Motor neuron (in vitro differentiated cells): ENCODE data around the gene FGFBP1. TPM values are rescaled to one million over a fixed set of nuclear protein-coding genes. Genes with fewer than 3 reads are reported as not detected.

Source experiments
- ATAC-seq, 8 experiments: fragments of 200-7000 bp; cut with Tn5 transposase; replicated peaks in 6 of 8; 2 replicates each; pipeline ENCODE4 v1.8.0; 2021; ENCODE audit warnings: mild to moderate bottlenecking in 8 of 8, moderate library complexity in 8 of 8
- H3K27ac ChIP-seq, 2 donors: fragments of 250-450 bp; sonication (Bioruptor Pico); 2 replicates each; pipeline ENCODE4 v1.9.0; 2021; ENCODE audit warnings: antibody characterized with exemption in 2 of 2, mild to moderate bottlenecking in 2 of 2, moderate library complexity in 1 of 2
- H3K4me1 ChIP-seq, 2 donors: fragments of 250-450 bp; sonication (Bioruptor Pico); replicated peaks in 1 of 2; 2 replicates each; pipeline ENCODE4 v1.6.1; 2021; ENCODE audit warnings: antibody characterized with exemption in 2 of 2, mild to moderate bottlenecking in 2 of 2, moderate library complexity in 1 of 2
- H3K4me3 ChIP-seq, 5 donors: fragments of 250-450 bp; sonication (Bioruptor Pico); 2 replicates each; pipeline ENCODE4 v1.9.0; 2021; ENCODE audit warnings: antibody characterized with exemption in 5 of 5, mild to moderate bottlenecking in 5 of 5, moderate library complexity in 4 of 5
- WGBS, 10 experiments: fragments of 450-650 bp; shearing (Covaris generic); methylation state at CpG; one replicate each; pipeline ENCODE4 v1.0.0; 2022; 5-methylcytosine and 5-hydroxymethylcytosine counted together
- in situ Hi-C, 9 experiments: fragments of 400-800 bp; cut with MboI; loops; one replicate each; pipeline ENCODE4 v1.15.0; 2021; ENCODE audit warnings: low sequenced_read_pairs in 9 of 9, low pct_unique_long_range_greater_than_20kb in 2 of 9; ENCODE audit not compliant: unreplicated experiment in 9 of 9
- total RNA-seq, 8 experiments: library from RNA; unstranded; fragments of 300-600 nt; gene quantifications; 2 replicates each; pipeline versions ENCODE4 v1.2.3 to v1.2.4, GENCODE V29; 2022

Gene FGFBP1
- total RNA-seq, 8 experiments from 2014 or later, result 0.14 to 10.7 (median 1.2) TPM; not detected in 4

DNA sequence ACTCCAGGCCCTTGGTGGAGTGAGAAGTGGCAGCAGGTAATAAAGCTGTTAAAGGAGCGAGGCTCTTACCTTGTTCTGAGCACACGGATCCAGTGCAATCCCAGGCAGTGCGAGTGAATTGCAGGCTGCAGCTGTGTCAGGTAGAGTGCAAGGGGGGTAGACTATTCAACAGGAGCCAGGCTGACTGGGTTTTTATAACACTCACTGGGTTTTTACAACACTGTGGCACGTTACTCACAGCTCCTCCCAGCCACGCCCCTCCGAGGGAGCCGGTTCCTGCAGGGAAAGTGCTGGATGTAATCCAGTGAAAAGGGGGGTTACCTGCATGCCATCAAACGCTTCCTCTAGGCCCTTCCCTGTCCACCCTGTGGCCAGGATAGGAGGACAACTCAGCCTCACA lies 358 bp downstream of the FGFBP1 start:
- no peak overlapping the region for H3K27ac ChIP-seq
- peak in 2 of 8 experiments; percentile 40 to 43 for ATAC-seq
- 25 to 76% (median 57%) methylated on average over 1 to 4 of the region's 8 CpGs; no CpG with 5 or more reads in 6 of the 10 experiments for WGBS, 10 experiments
- no peak overlapping the region for H3K4me3 ChIP-seq
- in situ Hi-C loops, result no loop called here
- no peaks in the 10 kb centered on the region for H3K4me1 ChIP-seq

DNA sequence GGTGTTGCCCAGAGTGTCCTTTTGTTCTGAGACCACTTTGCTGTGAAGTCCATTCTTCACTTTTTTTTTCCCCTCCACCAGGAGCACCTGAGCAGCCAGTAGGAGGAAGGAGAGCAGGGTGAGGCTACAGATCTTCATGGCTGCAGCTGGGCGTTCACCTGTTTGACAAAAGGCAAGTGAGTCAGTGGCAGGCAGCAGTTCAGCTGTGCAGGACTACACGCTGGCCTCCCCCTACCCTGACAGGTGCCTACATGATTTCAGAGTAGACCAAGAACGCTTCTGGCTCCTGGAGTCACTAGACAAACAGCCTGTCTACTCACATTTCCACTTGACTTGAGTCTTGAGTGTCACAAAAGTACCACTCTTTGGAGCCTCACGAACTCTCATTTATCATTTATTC lies 2.0 kb downstream of the FGFBP1 start:
- WGBS, 10 experiments, result 20 to 100% (median 73%) methylated on average over 1 to 4 of the region's 4 CpGs; no CpG with 5 or more reads in 3 of the 10 experiments

DNA sequence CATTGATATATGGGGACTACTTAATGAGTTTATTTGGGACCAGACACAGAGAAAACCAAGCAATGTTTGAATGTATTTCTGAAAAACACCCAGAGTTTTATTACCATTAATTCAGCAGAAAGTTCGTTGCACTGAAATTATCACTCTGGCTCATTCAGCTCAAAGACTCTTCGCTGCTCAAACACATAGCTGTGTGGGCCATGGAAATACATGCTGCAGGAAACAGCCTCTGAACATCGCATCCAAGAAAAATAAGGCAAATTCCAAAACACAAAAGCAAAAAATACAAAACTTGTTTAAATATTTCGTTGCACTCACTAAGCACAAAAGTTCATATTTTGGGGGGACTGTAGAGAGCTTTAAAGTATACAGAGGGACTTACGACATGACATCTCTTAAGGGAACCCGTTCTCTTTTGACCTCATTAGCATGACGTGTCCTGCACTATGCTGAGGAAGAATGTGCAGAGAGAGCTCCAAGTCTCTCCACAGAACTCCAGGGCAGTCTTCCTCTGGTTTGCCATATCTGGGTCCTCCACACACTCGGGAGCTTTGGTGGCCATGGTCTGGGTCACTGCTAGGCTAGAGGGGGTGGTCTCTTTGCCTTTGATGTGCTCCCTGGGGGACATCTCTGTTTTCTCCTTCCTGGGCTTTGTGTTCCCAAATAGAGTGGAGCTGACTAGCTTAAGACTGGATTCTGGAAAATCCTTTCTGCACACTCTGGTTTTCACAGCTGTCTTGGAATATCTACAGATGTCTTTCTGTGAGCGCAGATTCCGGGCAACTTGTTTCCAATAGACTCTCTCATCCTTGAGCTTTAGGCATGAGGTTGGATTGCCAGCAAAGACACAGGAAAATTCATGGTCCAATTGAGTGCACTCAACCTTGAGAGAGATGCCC lies 2.8 kb downstream of the FGFBP1 start:
- Histone ChIP-seq H3K4me3 (no peak overlapping the region), H3K27ac (no peak overlapping the region), H3K4me1 (no peaks in the 10 kb centered on the region)
- 41 to 100% (median 78%) methylated on average over 3 to 10 of the region's 10 CpGs; no CpG with 5 or more reads in 2 of the 10 experiments for WGBS, 10 experiments
- ATAC-seq, result no peak
- in situ Hi-C loops, result no loop called here

More for the DNA sequence above, 2.0 kb downstream of the FGFBP1 start:
- no peak overlapping the region for H3K27ac ChIP-seq
- H3K4me1 ChIP-seq, result no peaks in the 10 kb centered on the region
- in situ Hi-C loops, result no loop called here
- ATAC-seq, result no peak
- no peak overlapping the region for H3K4me3 ChIP-seq

DNA sequence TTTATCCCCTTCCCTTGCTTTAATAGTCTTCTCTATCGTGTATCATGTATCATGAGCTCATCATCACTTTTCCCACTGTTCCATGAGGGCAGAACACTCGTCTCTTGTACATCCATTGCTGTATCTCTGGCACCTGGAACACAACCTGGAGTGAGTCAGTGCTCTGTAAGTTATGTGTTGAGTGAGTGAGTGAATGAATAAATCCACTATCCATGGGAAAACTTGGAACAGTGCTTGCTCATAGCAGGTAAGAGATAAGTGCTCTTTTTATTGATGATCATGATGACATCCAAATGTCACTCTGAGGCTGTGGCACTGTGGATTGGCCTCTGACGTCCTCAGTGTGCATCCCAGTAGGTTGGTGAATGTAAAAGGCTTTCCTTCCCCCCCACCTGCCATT lies 4.3 kb downstream of the FGFBP1 start:
- H3K4me3 ChIP-seq, result no peak overlapping the region
- in situ Hi-C loops, result no loop called here
- 0 to 57% (median 32%) methylated on average over 1 to 3 of the region's 3 CpGs; no CpG with 5 or more reads in 2 of the 10 experiments for WGBS, 10 experiments
- no peak for ATAC-seq
- no peak overlapping the region for H3K27ac ChIP-seq
- H3K4me1 ChIP-seq, result no peaks in the 10 kb centered on the region

DNA sequence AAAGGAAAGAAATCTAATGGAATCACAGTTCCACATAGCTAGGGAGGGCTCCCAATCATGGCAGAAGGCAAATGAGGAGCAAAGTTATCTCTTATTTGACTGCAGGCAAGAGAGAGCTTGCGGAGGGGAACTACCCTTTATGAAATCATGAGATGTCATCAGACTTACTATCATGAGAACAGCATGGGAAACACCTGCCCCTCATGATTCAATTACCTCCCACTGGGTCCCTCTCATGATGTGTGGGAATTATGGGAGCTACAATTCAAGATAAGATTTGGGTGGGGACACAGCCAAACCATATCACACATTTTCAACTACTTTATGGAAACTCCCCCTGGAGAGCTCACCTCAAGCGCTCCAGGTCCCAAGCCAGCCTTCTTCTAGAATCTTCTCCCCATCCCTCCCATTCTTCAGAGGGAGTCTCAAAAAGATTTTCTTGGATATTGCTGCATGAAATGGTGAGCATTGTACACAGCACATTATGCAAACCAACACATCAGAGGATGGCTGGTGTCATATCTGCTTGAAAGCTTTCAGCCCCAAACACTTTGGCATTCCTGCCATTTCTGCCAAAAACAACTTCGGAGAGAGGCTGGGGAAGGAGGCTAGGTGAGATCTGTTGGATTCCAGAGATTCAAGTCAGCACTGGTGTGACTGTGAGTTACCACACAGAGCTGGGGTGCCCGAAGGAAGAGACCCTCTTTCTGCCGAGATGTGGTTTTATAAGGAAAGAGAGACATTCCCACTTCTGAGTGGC lies 6.9 kb downstream of the FGFBP1 start:
- no peak overlapping the region for H3K4me3 ChIP-seq
- no peak overlapping the region for H3K27ac ChIP-seq
- in situ Hi-C loops, result no loop called here
- ATAC-seq, result no peak
- no peaks in the 10 kb centered on the region for H3K4me1 ChIP-seq
- WGBS, 10 experiments, result 60 to 100% (median 90%) methylated on average over 1 to 3 of the region's 5 CpGs; no CpG with 5 or more reads in 5 of the 10 experiments

DNA sequence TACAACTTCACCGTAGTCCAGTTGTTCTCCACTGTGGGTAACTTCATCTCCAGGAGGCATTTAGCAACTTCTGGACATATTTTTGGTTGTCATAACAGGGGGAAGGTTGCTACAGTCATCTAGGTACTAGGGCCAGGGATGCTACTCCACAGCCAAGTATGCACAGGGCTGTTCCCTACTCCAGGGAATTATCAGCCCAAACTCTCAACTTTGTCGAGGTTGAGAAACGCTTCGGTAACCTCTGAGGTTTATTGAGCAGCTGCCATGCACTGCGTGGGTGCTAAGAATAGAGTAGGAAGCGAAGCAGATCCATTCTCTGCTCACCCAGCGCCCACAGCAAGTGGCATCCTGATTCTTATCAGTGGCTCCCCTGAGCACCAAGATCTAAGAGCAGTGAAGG lies 8.2 kb downstream of the FGFBP1 start:
- no peaks in the 10 kb centered on the region for H3K4me1 ChIP-seq
- in situ Hi-C loops, result no loop called here
- WGBS, 10 experiments, result 0 to 92% (median 80%) methylated on average over 1 to 7 of the region's 7 CpGs; no CpG with 5 or more reads in 2 of the 10 experiments
- no peak overlapping the region for H3K4me3 ChIP-seq
- no peak overlapping the region for H3K27ac ChIP-seq
- ATAC-seq, result no peak

DNA sequence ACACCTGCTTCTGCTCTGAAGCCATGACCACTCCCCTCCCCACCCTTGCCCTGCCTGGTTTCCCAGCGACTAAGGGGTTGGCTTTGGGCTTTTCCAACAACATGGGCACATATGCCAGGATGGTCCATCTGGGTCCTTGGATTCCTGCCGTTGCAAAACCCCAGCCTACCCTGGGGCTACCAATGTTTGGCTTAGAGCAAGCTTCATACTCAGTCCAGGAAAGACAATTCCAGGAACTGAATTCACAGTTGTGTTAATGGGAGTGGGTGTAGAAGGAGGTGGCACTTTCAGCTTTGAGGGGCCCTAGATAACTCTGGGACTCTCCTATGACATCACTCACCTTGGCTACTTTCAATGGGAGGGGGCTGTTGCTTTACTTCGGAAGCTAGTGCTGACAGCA lies 9.0 kb downstream of the FGFBP1 start:
- 40 to 86% (median 55%) methylated on average over 1 to 2 of the region's 3 CpGs; no CpG with 5 or more reads in 3 of the 10 experiments for WGBS, 10 experiments
- in situ Hi-C loops, result no loop called here
- no peaks in the 10 kb centered on the region for H3K4me1 ChIP-seq
- ATAC-seq, result peak in 1 of 8 experiments; percentile 60
- no peak overlapping the region for H3K27ac ChIP-seq
- no peak overlapping the region for H3K4me3 ChIP-seq

DNA sequence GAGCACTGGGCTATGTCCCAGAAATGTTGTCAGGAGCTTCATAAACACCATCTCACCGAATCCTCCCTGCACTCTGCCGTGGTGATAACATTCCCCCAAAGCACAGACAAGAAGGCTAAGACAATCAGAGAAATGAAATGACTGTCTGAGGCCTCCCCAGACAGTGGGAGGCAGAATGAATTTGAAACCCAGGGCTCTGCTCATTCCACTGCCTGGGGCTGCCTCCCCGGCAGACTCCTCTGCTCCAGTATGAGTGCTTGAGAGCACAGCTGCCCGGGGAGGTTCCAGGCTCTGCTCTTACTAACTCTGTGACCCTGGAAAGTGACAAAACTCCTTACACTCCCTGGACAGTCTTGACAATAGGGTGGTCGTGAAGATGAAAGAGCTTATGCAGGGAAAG lies 9.7 kb downstream of the FGFBP1 start:
- no peak overlapping the region for H3K4me3 ChIP-seq
- no peak overlapping the region for H3K27ac ChIP-seq
- ATAC-seq, result no peak
- in situ Hi-C loops, result no loop called here
- WGBS, 10 experiments, result 14 to 82% (median 78%) methylated on average over 1 to 4 of the region's 5 CpGs; no CpG with 5 or more reads in 2 of the 10 experiments
- no peaks in the 10 kb centered on the region for H3K4me1 ChIP-seq

DNA sequence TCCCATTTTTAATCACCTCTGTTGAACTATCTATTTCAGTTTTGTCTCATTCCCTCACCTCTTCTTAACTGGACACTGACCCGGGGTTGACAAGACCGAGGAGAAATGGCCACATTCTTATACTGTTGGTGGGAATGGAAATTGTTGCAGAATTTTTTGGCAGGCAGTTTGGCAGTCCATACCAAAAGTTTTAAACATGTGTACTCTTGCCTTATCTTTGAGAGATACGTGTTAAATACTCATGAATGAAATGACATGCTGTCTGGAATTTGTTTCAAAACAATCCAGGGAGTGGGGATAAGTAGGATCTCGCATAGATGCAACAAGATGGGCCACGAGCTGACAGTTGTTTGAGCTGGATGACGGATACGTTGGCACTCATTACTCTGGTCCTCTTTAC lies 12.1 kb downstream of the FGFBP1 start:
- in situ Hi-C loops, result no loop called here

DNA sequence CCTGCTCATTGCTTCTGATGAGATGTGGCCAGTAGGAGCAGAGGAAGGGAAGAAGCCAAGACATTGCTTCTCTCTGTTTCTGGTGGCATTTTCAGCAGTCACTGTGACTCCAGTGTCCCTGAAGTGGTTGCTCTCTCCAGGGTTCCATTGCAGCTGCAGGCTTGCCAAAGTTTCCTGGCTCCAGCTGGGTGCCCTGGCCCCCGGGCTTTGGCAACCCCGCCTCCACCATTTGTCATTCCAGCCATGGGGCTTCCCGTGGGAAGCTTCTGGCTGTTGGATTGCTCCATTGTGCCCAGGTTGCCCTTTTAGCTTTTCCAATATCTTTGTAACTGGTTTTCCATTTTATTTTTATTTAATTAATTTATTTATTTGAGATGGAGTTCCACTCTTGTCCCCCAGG lies 12.7 kb downstream of the FGFBP1 start:
- ATAC-seq, result no peak
- Histone ChIP-seq H3K4me3 (no peak overlapping the region), H3K27ac (no peak overlapping the region), H3K4me1 (no peaks in the 10 kb centered on the region)
- 45 to 90% (median 74%) methylated on average over 2 to 3 of the region's 3 CpGs; no CpG with 5 or more reads in 6 of the 10 experiments for WGBS, 10 experiments
- in situ Hi-C loops, result no loop called here

More for the DNA sequence above, 12.1 kb downstream of the FGFBP1 start:
- no peak overlapping the region for H3K4me3 ChIP-seq
- no peak overlapping the region for H3K27ac ChIP-seq
- no peak for ATAC-seq
- WGBS, 10 experiments, result 41 to 94% (median 82%) methylated on average over 2 to 7 of the region's 7 CpGs; no CpG with 5 or more reads in 2 of the 10 experiments
- H3K4me1 ChIP-seq, result no peaks in the 10 kb centered on the region

DNA sequence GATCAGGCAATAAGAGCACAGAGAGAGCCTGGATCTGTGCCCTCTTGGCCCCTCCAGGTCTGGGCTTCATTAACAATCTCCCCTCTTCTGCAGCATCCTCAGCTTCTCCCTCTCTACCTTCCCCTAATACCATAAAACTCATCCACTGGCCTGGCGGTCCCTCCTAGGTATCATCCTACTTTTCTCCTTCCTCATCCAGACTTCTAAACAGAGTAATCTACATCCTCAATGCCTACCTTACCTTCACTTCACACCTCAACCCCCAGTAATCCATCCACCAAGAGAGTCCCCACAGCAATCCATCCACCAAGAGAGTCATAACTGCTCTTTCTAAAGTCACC lies 17.0 kb downstream of the FGFBP1 start:
- in situ Hi-C loops, result no loop called here
- no peak for ATAC-seq
- Histone ChIP-seq H3K4me1 (no peaks in the 10 kb centered on the region), H3K4me3 (no peak overlapping the region), H3K27ac (no peak overlapping the region)
- WGBS, 10 experiments, result 80 to 100% (median 100%) methylated on average over 1 of the region's 1 CpG; no CpG with 5 or more reads in 5 of the 10 experiments

DNA sequence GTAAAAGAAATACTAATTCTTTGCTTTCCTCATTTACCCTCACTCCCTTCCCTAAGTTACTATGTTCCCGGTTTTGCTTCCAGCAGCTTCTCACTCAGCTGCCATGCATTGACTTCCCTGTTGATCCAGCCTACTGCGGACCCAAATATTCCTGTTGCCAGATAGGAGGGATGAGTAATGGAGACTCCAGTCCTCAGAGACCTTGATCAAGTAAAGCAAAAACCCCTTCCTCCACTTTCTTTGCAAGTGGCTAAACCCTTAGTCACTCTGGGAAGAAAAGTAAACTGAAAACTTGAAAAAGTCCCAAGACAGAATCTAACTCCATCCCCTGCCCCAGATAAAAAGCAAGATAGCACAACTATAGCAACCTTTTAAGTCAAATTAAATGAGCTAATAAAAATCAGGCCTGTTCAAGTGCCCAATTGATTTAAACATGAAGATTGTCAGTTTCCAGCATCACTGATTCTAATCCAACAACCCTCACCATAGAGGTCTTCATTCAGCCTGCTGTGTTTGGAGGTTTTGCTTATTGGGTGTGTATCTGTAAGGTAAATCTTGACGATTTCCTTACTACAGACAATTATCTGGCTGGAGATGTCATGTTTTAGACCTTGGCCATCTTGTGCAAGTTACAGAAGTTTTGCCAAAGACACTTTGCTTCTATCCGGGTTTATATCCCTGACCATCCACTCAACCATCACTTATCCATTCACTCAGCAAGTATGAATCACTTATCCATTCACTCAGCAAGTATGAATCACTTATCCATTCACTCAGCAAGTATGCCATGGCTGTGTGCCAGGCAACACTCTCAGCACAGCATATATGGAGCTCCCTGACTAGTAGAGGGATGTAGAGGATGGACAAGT lies 17.6 kb downstream of the FGFBP1 start:
- in situ Hi-C loops, result no loop called here
- 16 to 100% (median 58%) methylated on average over 2 to 4 of the region's 4 CpGs for WGBS, 10 experiments
- no peak overlapping the region for H3K27ac ChIP-seq
- ATAC-seq, result peak in 6 of 8 experiments; percentile 54 to 100 (median 93)
- no peak overlapping the region for H3K4me3 ChIP-seq
- no peaks in the 10 kb centered on the region for H3K4me1 ChIP-seq
